ENCODE measurements around the gene SMG5. TPM values are rescaled to one million over a fixed set of nuclear protein-coding genes. Genes with fewer than 3 reads are reported as not detected.

Gene SMG5
- total RNA-seq, 1 experiment from 2014 or later = 129 TPM

GRCh38 chr1:156298852-156299357 lies 16.3 kb upstream of the SMG5 start, which contains the start of gene VHLL:
VHLL (minus strand) TSS chr1:156299307; CDS start chr1:156299189, 118 bp downstream.
- ChIA-PET POLR2A (ENCODE audit: low non-redundant PET) (no interaction called here), CTCF (no interaction called here)
- no peak for DNase-seq (ENCODE audit: low spot score)
- H3K9me3 ChIP-seq (ENCODE audit: low read depth, low read length, poor library complexity, severe bottlenecking) = no peaks in the 10 kb centered on the region
- intact Hi-C loops (cut with micrococcal nuclease; ENCODE audit: unreplicated experiment) = no loop called here
- no TSS peak for BruUV-seq (replicated peaks)
- H3K36me3 ChIP-seq (ENCODE audit: insufficient read depth, low read length, poor library complexity, severe bottlenecking) = peaks cover under 1% of the 10 kb centered on the region
- H3K4me3 ChIP-seq (ENCODE audit: low read depth, low read length, poor library complexity, severe bottlenecking) = no peak within 1 kb of the TSS
- no peak for TF ChIP-seq EZH2 (IDR thresholded peaks at IDR 0.05; ENCODE audit: borderline replicate concordance, low read depth, low read length, poor library complexity, severe bottlenecking)
- TF ChIP-seq CTCF (conservative IDR thresholded peaks at IDR 0.05; ENCODE audit: low read depth, low read length) = no peak
- no peaks in the 10 kb centered on the region for H3K4me1 ChIP-seq (ENCODE audit: insufficient read depth, low read length, poor library complexity, severe bottlenecking)
- no peak within 1 kb of the TSS for H3K27ac ChIP-seq (ENCODE audit: low read depth, low read length, poor library complexity, severe bottlenecking)
- H3K27me3 ChIP-seq (replicated peaks; ENCODE audit: insufficient read depth, low read depth, low read length, poor library complexity) = no peaks in the 10 kb centered on the region

- Histone ChIP-seq H3K36me3 (ENCODE audit: insufficient read depth, low read length, poor library complexity, severe bottlenecking) (peaks cover 3% of the 10 kb centered on the region), H3K9me3 (ENCODE audit: low read depth, low read length, poor library complexity, severe bottlenecking) (no peaks in the 10 kb centered on the region), H3K27me3 (replicated peaks; ENCODE audit: insufficient read depth, low read depth, low read length, poor library complexity) (no peaks in the 10 kb centered on the region), H3K27ac (ENCODE audit: low read depth, low read length, poor library complexity, severe bottlenecking) (peak within 1 kb of the TSS; percentile 56), H3K4me1 (ENCODE audit: insufficient read depth, low read length, poor library complexity, severe bottlenecking) (peaks cover 6% of the 10 kb centered on the region), H3K4me3 (ENCODE audit: low read depth, low read length, poor library complexity, severe bottlenecking) (peak within 1 kb of the TSS; percentile 59)
- intact Hi-C loops (cut with micrococcal nuclease; ENCODE audit: unreplicated experiment) = no loop called here
- TF ChIP-seq CTCF (conservative IDR thresholded peaks at IDR 0.05; ENCODE audit: low read depth, low read length) (no peak), EZH2 (IDR thresholded peaks at IDR 0.05; ENCODE audit: borderline replicate concordance, low read depth, low read length, poor library complexity, severe bottlenecking) (no peak)
- ChIA-PET POLR2A (ENCODE audit: low non-redundant PET) (no interaction called here), CTCF (interaction anchor here (0.6 to 0.7 kb wide), 2 partner anchors 8 to 64 kb away, joined by 4 read pairs; no protein-coding TSS in a partner anchor)
- no TSS peak for BruUV-seq (replicated peaks)
- peak; percentile 68 for DNase-seq (ENCODE audit: low spot score)
These were observed 12.8 kb upstream of the SMG5 start, which contains the start of gene GLMP for GRCh38 chr1:156295391-156295947. GLMP (minus strand) TSS chr1:156295679; CDS start chr1:156295645, 34 bp downstream.

GRCh38 chr1:156293895-156294294 lies 11.3 kb upstream of the SMG5 start:
- peaks cover 3% of the 10 kb centered on the region for H3K36me3 ChIP-seq (ENCODE audit: insufficient read depth, low read length, poor library complexity, severe bottlenecking)
- CTCF ChIA-PET = no interaction called here
- H3K4me3 ChIP-seq (ENCODE audit: low read depth, low read length, poor library complexity, severe bottlenecking) = no peak overlapping the region
- no peak overlapping the region for H3K27ac ChIP-seq (ENCODE audit: low read depth, low read length, poor library complexity, severe bottlenecking)
- DNase-seq (ENCODE audit: low spot score) = no peak
- no peaks in the 10 kb centered on the region for H3K27me3 ChIP-seq (replicated peaks; ENCODE audit: insufficient read depth, low read depth, low read length, poor library complexity)
- intact Hi-C loops (cut with micrococcal nuclease; ENCODE audit: unreplicated experiment) = no loop called here
- POLR2A ChIA-PET (ENCODE audit: low non-redundant PET) = no interaction called here
- TF ChIP-seq CTCF (conservative IDR thresholded peaks at IDR 0.05; ENCODE audit: low read depth, low read length) (no peak), EZH2 (IDR thresholded peaks at IDR 0.05; ENCODE audit: borderline replicate concordance, low read depth, low read length, poor library complexity, severe bottlenecking) (no peak)
- peaks cover 6% of the 10 kb centered on the region for H3K4me1 ChIP-seq (ENCODE audit: insufficient read depth, low read length, poor library complexity, severe bottlenecking)
- H3K9me3 ChIP-seq (ENCODE audit: low read depth, low read length, poor library complexity, severe bottlenecking) = no peaks in the 10 kb centered on the region
- no TSS peak for BruUV-seq (replicated peaks)
